Fibroblast of skin of abdomen (primary cell): ENCODE measurements around the gene F12. TPM values are rescaled to one million over a fixed set of nuclear protein-coding genes. Genes with fewer than 3 reads are reported as not detected.

ENCODE experiments used
- DNase-seq: peaks from one replicate; pipeline ENCODE4 v3.0.0-alpha.2; 2013
- polyA plus RNA-seq, 2 experiments: library from polyadenylated mRNA; unstranded; fragments of 120-200 nt; gene quantifications; one replicate each; pipeline ENCODE4 v1.2.1, GENCODE V29; 2013; ENCODE audit not compliant: insufficient read length in 2 of 2

Gene F12
- 0.69 TPM for polyA plus RNA-seq (2013, experiment 1 of 2; ENCODE audit: insufficient read length)
- 0.98 TPM for polyA plus RNA-seq (2013, experiment 2 of 2; ENCODE audit: insufficient read length)

GRCh38 chr5:177409043-177409801 is at the start of gene F12:
Gene F12 (minus strand): TSS chr5:177409564. CDS start chr5:177409527, 37 bp downstream.
- DNase-seq: no peak

- DNase-seq: no peak
These were observed 49.6 kb upstream of the F12 start for GRCh38 chr5:177458912-177459350.

- no peak for DNase-seq
These were observed 48.7 kb upstream of the F12 start for GRCh38 chr5:177457852-177458681.

DNA sequence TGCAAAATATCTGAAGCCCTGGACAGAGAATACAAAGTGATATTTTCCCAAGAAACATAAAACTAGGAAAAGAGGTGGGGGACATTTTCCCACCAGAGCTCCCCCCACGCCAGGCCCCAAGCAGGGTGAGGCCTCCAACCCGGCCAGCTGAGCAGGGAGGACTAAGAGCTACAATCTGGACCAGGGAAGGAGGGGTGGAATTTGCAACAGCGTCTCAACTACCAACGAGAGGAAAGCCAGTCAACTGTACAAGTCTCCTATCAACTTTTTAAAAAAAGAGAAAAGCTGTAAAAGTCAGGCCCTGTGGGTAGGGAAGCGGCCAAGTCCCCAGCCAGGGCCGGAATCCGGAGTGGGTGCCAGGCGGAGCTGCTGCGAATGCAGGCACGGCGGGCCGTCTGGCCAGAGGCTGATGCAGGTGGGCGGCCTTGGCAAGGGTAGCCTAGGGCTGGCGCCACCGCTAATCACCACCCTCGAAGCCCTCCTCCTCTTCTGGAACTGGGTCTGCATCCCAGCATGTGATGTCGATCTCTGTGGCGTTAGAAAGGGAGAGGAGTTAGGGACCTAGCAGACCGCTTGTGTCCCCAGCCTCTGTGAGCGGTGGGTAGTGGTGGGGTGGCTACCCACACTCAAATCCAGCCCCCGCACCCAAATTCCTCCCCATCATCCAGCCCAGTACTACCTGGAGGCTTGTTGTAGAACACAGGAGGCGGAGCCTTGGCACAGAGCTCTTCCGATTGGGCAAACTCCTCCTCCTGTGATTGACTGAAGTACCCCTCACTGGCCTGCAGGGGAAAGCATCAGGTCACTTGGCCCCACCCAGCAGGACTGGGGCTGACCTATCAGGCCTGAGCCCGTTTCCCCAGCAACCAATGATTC is 47.9 kb upstream of the F12 start:
- peak; percentile 95 for DNase-seq

- no peak for DNase-seq
These were observed 47.2 kb upstream of the F12 start for GRCh38 chr5:177456591-177456964.

GRCh38 chr5:177455661-177456590 is 46.6 kb upstream of the F12 start:
- peak; percentile 85 for DNase-seq

DNA sequence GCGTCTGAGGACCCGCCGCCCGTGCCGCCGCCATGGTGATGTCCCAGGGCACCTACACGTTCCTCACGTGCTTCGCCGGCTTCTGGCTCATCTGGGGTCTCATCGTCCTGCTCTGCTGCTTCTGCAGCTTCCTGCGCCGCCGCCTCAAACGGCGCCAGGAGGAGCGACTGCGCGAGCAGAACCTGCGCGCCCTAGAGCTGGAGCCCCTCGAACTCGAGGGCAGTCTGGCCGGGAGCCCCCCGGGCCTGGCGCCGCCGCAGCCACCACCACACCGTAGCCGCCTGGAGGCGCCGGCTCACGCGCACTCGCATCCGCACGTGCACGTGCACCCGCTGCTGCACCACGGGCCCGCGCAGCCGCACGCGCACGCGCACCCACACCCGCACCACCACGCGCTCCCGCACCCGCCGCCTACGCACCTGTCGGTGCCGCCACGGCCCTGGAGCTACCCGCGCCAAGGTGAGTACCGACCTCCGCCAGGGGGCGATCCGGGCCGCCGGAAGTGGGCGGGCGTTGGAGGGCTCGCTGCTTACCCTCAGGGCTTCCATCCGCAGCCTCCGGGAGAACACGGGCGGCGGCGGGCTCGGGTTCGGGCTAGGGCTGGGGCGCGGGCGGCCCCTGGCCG is 45.8 kb upstream of the F12 start:
- peak; percentile 63 for DNase-seq

- DNase-seq: peak; percentile 86
These were observed 45.2 kb upstream of the F12 start for GRCh38 chr5:177454397-177455035.

- no peak for DNase-seq
These were observed 44.6 kb upstream of the F12 start for GRCh38 chr5:177453852-177454396.

GRCh38 chr5:177452688-177453638 is 43.6 kb upstream of the F12 start:
- DNase-seq: no peak

GRCh38 chr5:177450667-177451424 is 41.5 kb upstream of the F12 start:
- no peak for DNase-seq

GRCh38 chr5:177449140-177450061 is 40.0 kb upstream of the F12 start:
- DNase-seq: no peak

DNA sequence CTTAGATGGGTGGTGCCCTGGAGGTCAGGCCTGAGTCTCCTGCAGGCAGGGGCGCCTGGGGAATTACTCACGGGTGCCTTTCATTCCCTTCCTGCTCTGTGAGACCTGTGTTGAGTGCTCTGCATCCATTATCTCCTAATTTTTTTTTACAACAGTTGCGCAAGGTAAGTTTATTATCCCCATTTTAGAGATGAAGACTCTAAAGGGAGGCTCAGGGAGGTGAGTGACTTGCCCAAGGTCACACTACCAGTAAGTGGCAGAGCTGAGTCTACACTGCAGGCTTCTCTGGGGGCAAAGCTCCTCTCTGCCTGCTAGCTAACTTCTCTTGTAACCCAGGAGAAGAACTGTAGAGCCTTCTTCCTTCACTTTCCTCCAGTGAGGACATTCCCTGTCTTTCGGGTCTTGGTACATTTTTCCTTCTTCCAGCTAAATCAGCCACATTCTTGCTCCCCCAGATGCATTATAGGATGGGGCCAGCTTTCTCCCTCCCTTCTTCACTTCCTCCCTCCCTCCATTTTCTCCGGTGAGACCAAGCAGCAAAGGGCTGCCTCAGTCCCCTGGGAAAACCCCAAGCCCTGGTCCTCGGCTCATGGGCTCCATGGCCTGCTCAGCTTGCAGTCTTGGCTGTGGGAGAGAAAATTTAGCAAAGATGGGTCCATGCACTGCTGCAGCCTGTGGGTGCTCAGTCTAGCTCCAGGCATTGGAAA is 39.0 kb upstream of the F12 start:
- DNase-seq: no peak

- DNase-seq: peak; percentile 42
These were observed 38.4 kb upstream of the F12 start for GRCh38 chr5:177447611-177448243.

GRCh38 chr5:177447066-177447610 is 37.8 kb upstream of the F12 start:
- peak; percentile 36 for DNase-seq
